K562 (cell line): ENCODE measurements around the gene PBX2. TPM values are rescaled to one million over a fixed set of nuclear protein-coding genes. Genes with fewer than 3 reads are reported as not detected.

Source experiments
- ATAC-seq: fragments of 200-7000 bp; cut with Tn5 transposase; 3 replicates; pipeline ENCODE4 v1.9.1; 2020; ENCODE audit warnings: moderate library complexity
- BruUV-seq: library from RNA; stranded (reverse); fragments of 400-500 nt; replicated peaks from 2 replicates; lab custom pipeline; 2021; lab: Mats Ljungman, UMichigan
- CTCF ChIA-PET: fragments of 300-600 bp; formaldehyde crosslinking; extraction: SDS; loops from one replicate; lab custom pipeline; 2021; ENCODE audit warnings: low intra/inter-chr PET ratio; lab: Yijun Ruan, JAX
- POLR2A ChIA-PET: fragments of 300-600, 350-650 bp; sonication (Branson Sonifier 250); formaldehyde crosslinking; extraction: SDS; loops from one replicate; lab custom pipeline; 2021; ENCODE audit warnings: antibody characterized with exemption, inconsistent platforms; lab: Yijun Ruan, JAX
- DNase-seq, 4 experiments: peaks; one replicate each; pipeline versions ENCODE4 v3.0.0 to v3.0.0-alpha.2; 2011 to 2018; ENCODE audit warnings: low spot score in 3 of 4, mixed read lengths in 3 of 4; ENCODE audit errors: extremely low read depth in 1 of 4
- FAIRE-seq: peaks from 2 replicates; lab custom pipeline; 2011; peaks lifted over from hg19 to GRCh38; lab: Jason Lieb, UNC
- H2AFZ ChIP-seq: 2 replicates; pipeline ENCODE4 v1.6.0; 2011; ENCODE audit warnings: low read depth, low read length, control low read depth, inconsistent platforms
- H3K27ac ChIP-seq: fragments of 200-600 bp; 3 replicates; pipeline ENCODE4 v1.8.0; 2011; ENCODE audit warnings: low read depth, mild to moderate bottlenecking, control low read depth, inconsistent platforms, low read length, moderate library complexity, mixed read lengths; ENCODE audit errors: extremely low read depth
- H3K27me3 ChIP-seq, 2 experiments: fragments of 300-600 bp in 1 of 2; 2 replicates in 1 of 2; 3 replicates in 1 of 2; pipeline versions ENCODE4 v1.6.0 to v1.8.0; 2011; ENCODE audit warnings: inconsistent platforms in 2 of 2, low read length in 2 of 2, mild to moderate bottlenecking in 1 of 2, mixed read lengths in 1 of 2, moderate library complexity in 1 of 2; ENCODE audit not compliant: control insufficient read depth in 2 of 2, insufficient read depth in 2 of 2
- H3K36me3 ChIP-seq: fragments of 300-600 bp; 3 replicates; pipeline ENCODE4 v1.8.0; 2011; ENCODE audit warnings: mild to moderate bottlenecking, low read length, inconsistent platforms; ENCODE audit not compliant: control insufficient read depth, insufficient read depth
- H3K4me1 ChIP-seq, 2 experiments: fragments of 200-600 bp in 1 of 2; replicated peaks in 1 of 2; 2 replicates in 1 of 2; 3 replicates in 1 of 2; pipeline versions ENCODE4 v1.5.1 to v1.8.0; 2011; ENCODE audit warnings: inconsistent platforms in 2 of 2, low read length in 2 of 2, mild to moderate bottlenecking in 1 of 2, mixed read lengths in 1 of 2, moderate library complexity in 1 of 2; ENCODE audit not compliant: control insufficient read depth in 2 of 2, insufficient read depth in 2 of 2
- H3K4me2 ChIP-seq: 2 replicates; pipeline ENCODE4 v1.6.1; 2011; ENCODE audit warnings: low read length, control low read depth, inconsistent platforms, mixed read lengths; ENCODE audit not compliant: insufficient read depth
- H3K4me3 ChIP-seq: fragments of 200-600 bp; sonication (generic), shearing (Covaris generic); 2 replicates; pipeline ENCODE4 v1.5.1; 2016; ENCODE audit warnings: control low read depth, inconsistent platforms
- H3K79me2 ChIP-seq: fragments of 200-600 bp; 3 replicates; pipeline ENCODE4 v1.8.0; 2011; ENCODE audit warnings: low read length, inconsistent platforms; ENCODE audit not compliant: control insufficient read depth, insufficient read depth
- H3K9ac ChIP-seq, 2 experiments: 2 replicates each; pipeline versions ENCODE4 v1.6.0 to v1.6.1; 2011; ENCODE audit warnings: low read depth in 2 of 2, low read length in 2 of 2, control low read depth in 1 of 2, inconsistent platforms in 1 of 2, mild to moderate bottlenecking in 1 of 2, mixed read lengths in 1 of 2; ENCODE audit not compliant: insufficient read depth in 1 of 2
- H3K9me1 ChIP-seq: one replicate; pipeline ENCODE4 v1.6.0; 2011; ENCODE audit warnings: inconsistent platforms, mild to moderate bottlenecking, low read length, moderate library complexity; ENCODE audit not compliant: control insufficient read depth, insufficient read depth
- H3K9me3 ChIP-seq: replicated peaks from 2 replicates; pipeline ENCODE4 v1.5.1; 2011; ENCODE audit warnings: low read depth, low read length, inconsistent platforms; ENCODE audit not compliant: control insufficient read depth, insufficient read depth
- H4K20me1 ChIP-seq: replicated peaks from 2 replicates; pipeline ENCODE4 v1.6.1; 2011; ENCODE audit warnings: low read length, inconsistent platforms, mixed read lengths; ENCODE audit not compliant: control insufficient read depth, insufficient read depth
- BRD9 ChIP-seq: fragments of 450-650 bp; IDR thresholded peaks from 2 replicates; pipeline ENCODE4 v1.6.1; 2018; ENCODE audit warnings: low read depth; ENCODE audit not compliant: partially characterized antibody
- CC2D1A ChIP-seq: fragments of 450-650 bp; IDR thresholded peaks from 2 replicates; pipeline ENCODE4 v1.6.1; 2017; ENCODE audit warnings: mild to moderate bottlenecking
- CEBPG ChIP-seq, 3 experiments: fragments of 200-800 bp in 1 of 3; sonication (Bioruptor generic) in 1 of 3; sonication (generic) in 1 of 3; formaldehyde crosslinking in 1 of 3; IDR thresholded peaks in 2 of 3; conservative IDR thresholded peaks in 1 of 3; 2 replicates each; pipeline versions ENCODE4 v1.6.1 to v1.8.0; 2016 to 2022; ENCODE audit warnings: missing compliant biosample characterization in 2 of 3, missing genetic modification characterization in 2 of 3, mild to moderate bottlenecking in 1 of 3, missing genetic modification reagents in 1 of 3
- CXXC5 ChIP-seq: fragments of 250-450 bp; sonication (Bioruptor Pico); IDR thresholded peaks from 2 replicates; pipeline ENCODE4 v1.8.0; 2022; ENCODE audit warnings: inconsistent platforms, mild to moderate bottlenecking, moderate library complexity
- HBP1 ChIP-seq: fragments of 450-650 bp; formaldehyde crosslinking; IDR thresholded peaks from 2 replicates; pipeline ENCODE4 v1.4.0; 2022; ENCODE audit warnings: missing genetic modification characterization
- NR2C2 ChIP-seq, 2 experiments: fragments of 200-800 bp in 1 of 2; sonication (Bioruptor generic) in 1 of 2; sonication (generic) in 1 of 2; formaldehyde crosslinking in 1 of 2; IDR thresholded peaks; 2 replicates each; pipeline versions ENCODE4 v1.6.1 to v1.8.0; 2016 to 2022; ENCODE audit warnings: mild to moderate bottlenecking in 1 of 2, missing compliant biosample characterization in 1 of 2, missing genetic modification characterization in 1 of 2, missing genetic modification reagents in 1 of 2
- SMARCA5 ChIP-seq: fragments of 450-650 bp; IDR thresholded peaks from 2 replicates; pipeline ENCODE4 v1.6.1; 2016
- SNIP1 ChIP-seq: fragments of 450-650 bp; IDR thresholded peaks from 2 replicates; pipeline ENCODE4 v1.7.1; 2017; ENCODE audit warnings: low read depth, mild to moderate bottlenecking
- TBL1XR1 ChIP-seq, 2 experiments: IDR thresholded peaks; 2 replicates each; pipeline ENCODE4 v1.6.1; 2012; ENCODE audit warnings: improper control_type of control experiment in 2 of 2, low read length in 2 of 2, mild to moderate bottlenecking in 1 of 2
- TBP ChIP-seq: optimal IDR thresholded peaks from 2 replicates; pipeline ENCODE3; 2011; ENCODE audit warnings: low read depth, low read length, improper control_type of control experiment
- ZKSCAN1 ChIP-seq: fragments of 150-350 bp; IDR thresholded peaks from 2 replicates; pipeline ENCODE4 v1.6.1; 2016; ENCODE audit warnings: low read depth, low read length
- ZNF583 ChIP-seq: fragments of 250-450 bp; sonication (Bioruptor Pico); IDR thresholded peaks from 2 replicates; pipeline ENCODE4 v1.4.0; 2020
- WGBS: fragments of 100-300 bp; shearing (Covaris generic); methylation state at CpG from one replicate; pipeline ENCODE4 v1.1.6; 2016; ENCODE audit warnings: low coverage, mixed read lengths; ENCODE audit not compliant: insufficient coverage; ENCODE audit errors: missing lambda C conversion rate; 5-methylcytosine and 5-hydroxymethylcytosine counted together
- in situ Hi-C: fragments of 300-500 bp; cut with MboI; formaldehyde crosslinking; loops from 4 replicates; pipeline ENCODE4 v1.15.0; 2018; ENCODE audit warnings: inconsistent platforms, mixed read lengths
- intact Hi-C: fragments of 100-400 bp; cut with micrococcal nuclease; formaldehyde crosslinking; loops from 2 replicates; pipeline ENCODE4 v1.14.2; 2022
- polyA plus RNA-seq, 8 experiments: library from polyadenylated mRNA; depleted of rRNA in 4 of 8; stranded (reverse) in 5 of 8; unstranded in 3 of 8; fragments of >200 nt; fragmentation: Nextera tagmentation in 2 of 8; fragmentation: Illumina TruSeq in 1 of 8; extraction: Ambion mirVana in 2 of 8; extraction: Trizol in 1 of 8; gene quantifications; 2 replicates each; pipeline versions ENCODE4 v1.2.1 to v1.2.3, GENCODE V29; 2011 to 2014; ENCODE audit warnings: inconsistent platforms in 1 of 8, missing spikeins in 1 of 8
- total RNA-seq, 7 experiments: library from RNA; depleted of rRNA in 6 of 7; stranded (reverse); fragments of >200 nt in 6 of 7; fragmentation: Illumina TruSeq in 2 of 7; extraction: Trizol in 2 of 7; gene quantifications; 2 replicates each; pipeline versions ENCODE4 v1.2.1 to v1.2.3, GENCODE V29; 2011 to 2021; ENCODE audit warnings: low replicate concordance in 1 of 7
- TF ChIP-seq, protein P1 (sequence below): sonication (generic); formaldehyde crosslinking; IDR thresholded peaks from 2 replicates; pipeline ENCODE4 v1.8.0; 2022; ENCODE audit warnings: missing genetic modification reagents, mild to moderate bottlenecking, moderate library complexity, borderline replicate concordance
- TF ChIP-seq, protein P2 (sequence below), 2 experiments: fragments of 450-650 bp; IDR thresholded peaks; 2 replicates each; pipeline ENCODE4 v1.6.1; 2016
- TF ChIP-seq, protein P3 (sequence below), 2 experiments: fragments of 250-450 bp in 1 of 2; fragments of 450-650 bp in 1 of 2; sonication (Bioruptor Pico) in 1 of 2; IDR thresholded peaks; 2 replicates each; pipeline versions ENCODE4 v1.6.1 to v1.8.0; 2016 to 2021; ENCODE audit warnings: mild to moderate bottlenecking in 2 of 2, moderate library complexity in 2 of 2, missing compliant biosample characterization in 1 of 2, missing genetic modification characterization in 1 of 2

The PBX2 gene
- total and polyA plus RNA-seq, 9 of the 15 experiments (the other 6 are each of a cell fraction or from before 2014, with no cell fraction given), result 1.9 to 134 (median 62.5) TPM

- ChIA-PET CTCF (interaction anchor here (0.9 kb wide), 1 partner anchor 19 kb away, joined by 3 read pairs; no protein-coding TSS in a partner anchor), POLR2A (interaction anchor here (1.0 to 4.5 kb wide), 6 partner anchors 8 to 46 kb away, joined by 3 to 30 read pairs (median 8); partner anchors contain the start of genes EGFL8, FKBPL and PBX2)
- peak within 1 kb of the TSS; percentile 88 for H3K4me3 ChIP-seq
- no peaks in the 10 kb centered on the region for H3K27me3 ChIP-seq
- peaks cover 20 to 48% of the 10 kb centered on the region in 2 experiments for H3K4me1 ChIP-seq
- WGBS, result 1% methylated on average over 20 of the region's 27 CpGs
- peak within 1 kb of the TSS; percentile 86 to 95 for H3K9ac ChIP-seq
- intact Hi-C loops, result loop anchor here (1.0 to 10.0 kb wide), 4 partner anchors 19 to 511 kb away; partner anchors contain the start of genes C6orf47, CSNK2B, FKBPL and GPANK1
- FAIRE-seq, result peak; percentile 74
- peak; percentile 83 for ATAC-seq
- peaks cover 35% of the 10 kb centered on the region; the same call in 2 of the 3 replicates for H3K36me3 ChIP-seq
- no TSS peak for BruUV-seq
- H4K20me1 ChIP-seq, result no peaks in the 10 kb centered on the region
- H3K9me3 ChIP-seq, result no peaks in the 10 kb centered on the region
- peak within 1 kb of the TSS; percentile 100 for H3K4me2 ChIP-seq
- H3K27ac ChIP-seq, result peak within 1 kb of the TSS; percentile 94
- peak within 1 kb of the TSS; percentile 92 for H2AFZ ChIP-seq
- DNase-seq, result peak; percentile 88 to 99 (median 94)
- H3K9me1 ChIP-seq, result peaks cover under 1% of the 10 kb centered on the region
- in situ Hi-C loops, result no loop called here
- peaks cover 67% of the 10 kb centered on the region for H3K79me2 ChIP-seq
- peak; percentile 45; the same call in 1 of the 2 replicates for TF ChIP-seq CC2D1A
- TF ChIP-seq NR2C2 (CRISPR knock-in tag; IDR thresholded peaks at IDR 0.05), result no peak
- TF ChIP-seq NR2C2 (tag; IDR thresholded peaks at IDR 0.05), result peak; percentile 65; the same call in 1 of the 2 replicates
- TF ChIP-seq, protein P1, sequence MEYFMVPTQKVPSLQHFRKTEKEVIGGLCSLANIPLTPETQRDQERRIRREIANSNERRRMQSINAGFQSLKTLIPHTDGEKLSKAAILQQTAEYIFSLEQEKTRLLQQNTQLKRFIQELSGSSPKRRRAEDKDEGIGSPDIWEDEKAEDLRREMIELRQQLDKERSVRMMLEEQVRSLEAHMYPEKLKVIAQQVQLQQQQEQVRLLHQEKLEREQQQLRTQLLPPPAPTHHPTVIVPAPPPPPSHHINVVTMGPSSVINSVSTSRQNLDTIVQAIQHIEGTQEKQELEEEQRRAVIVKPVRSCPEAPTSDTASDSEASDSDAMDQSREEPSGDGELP (CRISPR knock-in tag), result peak; percentile 76; the same call in 1 of the 2 replicates
- TF ChIP-seq TBP, result peak; percentile 32
- TF ChIP-seq SNIP1, result peak; percentile 50; the same call in 1 of the 2 replicates
- no peak for TF ChIP-seq ZKSCAN1
- TF ChIP-seq HBP1 (CRISPR knock-in tag), result peak; percentile 83; the same call in 1 of the 2 replicates
- TF ChIP-seq, protein P2, sequence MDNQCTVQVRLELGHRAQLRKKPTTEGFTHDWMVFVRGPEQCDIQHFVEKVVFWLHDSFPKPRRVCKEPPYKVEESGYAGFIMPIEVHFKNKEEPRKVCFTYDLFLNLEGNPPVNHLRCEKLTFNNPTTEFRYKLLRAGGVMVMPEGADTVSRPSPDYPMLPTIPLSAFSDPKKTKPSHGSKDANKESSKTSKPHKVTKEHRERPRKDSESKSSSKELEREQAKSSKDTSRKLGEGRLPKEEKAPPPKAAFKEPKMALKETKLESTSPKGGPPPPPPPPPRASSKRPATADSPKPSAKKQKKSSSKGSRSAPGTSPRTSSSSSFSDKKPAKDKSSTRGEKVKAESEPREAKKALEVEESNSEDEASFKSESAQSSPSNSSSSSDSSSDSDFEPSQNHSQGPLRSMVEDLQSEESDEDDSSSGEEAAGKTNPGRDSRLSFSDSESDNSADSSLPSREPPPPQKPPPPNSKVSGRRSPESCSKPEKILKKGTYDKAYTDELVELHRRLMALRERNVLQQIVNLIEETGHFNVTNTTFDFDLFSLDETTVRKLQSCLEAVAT (IDR thresholded peaks at IDR 0.05), result peak in 1 of 2 experiments; percentile 87; a peak in 1 of 4 replicates
- TF ChIP-seq CXXC5 (CRISPR knock-in tag), result peak; percentile 50; the same call in 1 of the 2 replicates
- TF ChIP-seq CEBPG (CRISPR knock-in tag; IDR thresholded peaks at IDR 0.05), result 0 out of 2 replicates have a peak, but pooled peaks have one; percentile 14
- TF ChIP-seq CEBPG (tag; conservative IDR thresholded peaks at IDR 0.05 in 1 of 2, IDR thresholded peaks at IDR 0.05 in 1 of 2), result no peak
- no peak for TF ChIP-seq ZNF583 (CRISPR knock-in tag)
- TF ChIP-seq TBL1XR1 (IDR thresholded peaks at IDR 0.05; ENCODE audit: low read length in 2 of 2), result no peak
- TF ChIP-seq BRD9, result peak; percentile 84
- TF ChIP-seq, protein P3, sequence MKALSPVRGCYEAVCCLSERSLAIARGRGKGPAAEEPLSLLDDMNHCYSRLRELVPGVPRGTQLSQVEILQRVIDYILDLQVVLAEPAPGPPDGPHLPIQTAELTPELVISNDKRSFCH (CRISPR knock-in tag; IDR thresholded peaks at IDR 0.05), result no peak
- TF ChIP-seq, protein P3 (tag; IDR thresholded peaks at IDR 0.05), result no peak
- peak; percentile 77; the same call in 1 of the 2 replicates for TF ChIP-seq SMARCA5
Observed at GRCh38 chr6:32175711-32176475, 14.1 kb downstream of the PBX2 start, which contains the start of gene AGPAT1. Gene AGPAT1 (minus strand): TSS chr6:32176084. CDS start chr6:32171496, 4,588 bp downstream.
